AG04449 (cell line): ENCODE measurements around the gene CD93.

Source experiments
- CTCF ChIA-PET: fragments of 350-600 bp; formaldehyde crosslinking; extraction: SDS; loops from one replicate; lab custom pipeline; 2021; ENCODE audit warnings: antibody characterized with exemption; lab: Yijun Ruan, JAX
- POLR2A ChIA-PET: fragments of 400-600, 350-600 bp; formaldehyde crosslinking; extraction: SDS; loops from one replicate; lab custom pipeline; 2020; ENCODE audit warnings: antibody characterized with exemption, inconsistent platforms; lab: Yijun Ruan, JAX
- DNase-seq: peaks from one replicate; pipeline ENCODE4 v3.0.0-alpha.2; 2010; ENCODE audit warnings: low read depth, low spot score
- H3K4me3 ChIP-seq: 2 replicates; pipeline ENCODE4 v1.5.1; 2011; ENCODE audit warnings: low read depth, mild to moderate bottlenecking, control low read depth, low read length
- TF ChIP-seq, protein P1 (sequence below): IDR thresholded peaks from one replicate; pipeline ENCODE4 v1.5.1; 2011; ENCODE audit warnings: mild to moderate bottlenecking, moderate library complexity, low read length, control low read depth, inconsistent platforms; ENCODE audit not compliant: insufficient read depth; ENCODE audit errors: missing control alignments

Gene CD93

DNA sequence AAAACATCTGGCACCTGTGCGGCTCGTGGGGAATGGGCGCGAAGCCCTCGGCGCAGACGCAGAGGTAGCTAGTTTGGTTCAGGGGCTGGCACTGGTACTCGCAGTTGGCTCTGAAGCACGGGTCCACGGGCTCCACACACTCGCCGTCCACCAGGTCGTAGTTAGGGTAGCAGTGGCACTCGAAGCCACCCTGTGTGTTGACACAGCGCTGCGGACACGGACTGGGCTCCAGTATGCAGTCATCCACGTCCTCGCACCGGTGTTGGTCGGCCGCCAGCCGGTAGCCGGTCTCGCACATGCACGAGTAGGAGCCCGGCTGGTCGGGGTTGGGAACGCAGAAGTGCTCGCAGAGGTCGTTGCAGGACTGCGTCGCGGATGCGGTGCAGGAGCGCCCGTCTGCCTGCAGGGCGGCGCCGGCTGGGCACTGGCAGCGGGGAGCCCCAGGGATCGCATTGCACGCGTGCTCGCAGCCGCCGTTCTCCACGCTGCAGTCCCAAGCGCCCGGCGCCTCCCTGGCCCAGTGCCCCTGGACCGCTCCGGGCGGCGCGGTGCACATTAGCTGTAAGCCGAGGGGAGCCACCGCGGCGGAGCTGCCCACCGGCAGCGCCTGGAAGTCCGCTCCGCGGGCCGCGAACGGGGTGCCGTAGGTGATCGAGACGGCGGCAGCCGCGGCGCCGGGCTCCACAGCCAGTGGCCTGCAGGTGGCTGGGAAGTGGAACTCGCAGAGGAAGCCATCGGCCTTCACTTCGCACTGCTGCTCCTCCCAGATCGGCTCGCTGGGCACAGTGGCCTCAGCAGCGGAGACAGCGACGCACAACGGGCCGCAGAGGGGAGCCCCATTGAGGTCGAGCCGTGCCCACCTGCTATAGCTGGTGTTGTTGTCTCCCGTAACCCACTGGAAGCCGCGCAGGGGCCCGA is 37.6 kb downstream of the CD93 start:
- H3K4me3 ChIP-seq: peak overlapping the region; percentile 36
- TF ChIP-seq, protein P1, sequence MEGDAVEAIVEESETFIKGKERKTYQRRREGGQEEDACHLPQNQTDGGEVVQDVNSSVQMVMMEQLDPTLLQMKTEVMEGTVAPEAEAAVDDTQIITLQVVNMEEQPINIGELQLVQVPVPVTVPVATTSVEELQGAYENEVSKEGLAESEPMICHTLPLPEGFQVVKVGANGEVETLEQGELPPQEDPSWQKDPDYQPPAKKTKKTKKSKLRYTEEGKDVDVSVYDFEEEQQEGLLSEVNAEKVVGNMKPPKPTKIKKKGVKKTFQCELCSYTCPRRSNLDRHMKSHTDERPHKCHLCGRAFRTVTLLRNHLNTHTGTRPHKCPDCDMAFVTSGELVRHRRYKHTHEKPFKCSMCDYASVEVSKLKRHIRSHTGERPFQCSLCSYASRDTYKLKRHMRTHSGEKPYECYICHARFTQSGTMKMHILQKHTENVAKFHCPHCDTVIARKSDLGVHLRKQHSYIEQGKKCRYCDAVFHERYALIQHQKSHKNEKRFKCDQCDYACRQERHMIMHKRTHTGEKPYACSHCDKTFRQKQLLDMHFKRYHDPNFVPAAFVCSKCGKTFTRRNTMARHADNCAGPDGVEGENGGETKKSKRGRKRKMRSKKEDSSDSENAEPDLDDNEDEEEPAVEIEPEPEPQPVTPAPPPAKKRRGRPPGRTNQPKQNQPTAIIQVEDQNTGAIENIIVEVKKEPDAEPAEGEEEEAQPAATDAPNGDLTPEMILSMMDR: peak; percentile 55
- ChIA-PET POLR2A (no interaction called here), CTCF (interaction anchor here (1.1 to 5.0 kb wide), 4 partner anchors 13 to 291 kb away, joined by 3 to 50 read pairs (median 27); no protein-coding TSS in a partner anchor)
- DNase-seq: no peak

DNA sequence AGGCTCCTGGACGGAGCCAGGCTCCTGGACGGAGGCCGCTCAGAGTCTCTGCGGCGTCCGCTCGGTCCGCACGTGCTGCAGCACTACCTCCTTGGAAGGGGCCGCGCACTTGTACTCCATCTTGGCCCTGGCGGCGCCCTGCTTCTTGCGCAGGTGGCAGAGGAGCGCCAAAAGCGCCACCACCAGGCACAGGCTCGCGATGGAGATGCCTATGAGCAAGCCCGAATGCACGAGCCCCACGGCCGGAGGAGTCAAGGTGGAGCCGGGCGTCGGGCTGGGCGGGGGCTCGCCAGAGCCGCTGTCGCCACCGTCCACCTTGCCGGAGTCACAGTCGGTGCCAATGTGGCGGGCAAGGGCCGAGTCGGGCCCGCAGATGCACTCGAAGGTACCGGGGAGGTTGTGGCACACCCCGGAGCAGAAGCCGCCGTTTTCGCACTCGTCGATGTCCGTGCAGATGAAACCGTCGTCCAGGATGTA is 38.3 kb downstream of the CD93 start:
- no peak overlapping the region for H3K4me3 ChIP-seq
- ChIA-PET CTCF (interaction anchor here (0.7 to 1.1 kb wide), 3 partner anchors 156 to 361 kb away, joined by 3 read pairs; no protein-coding TSS in a partner anchor), POLR2A (no interaction called here)
- TF ChIP-seq, protein P1: no peak
- no peak for DNase-seq

DNA sequence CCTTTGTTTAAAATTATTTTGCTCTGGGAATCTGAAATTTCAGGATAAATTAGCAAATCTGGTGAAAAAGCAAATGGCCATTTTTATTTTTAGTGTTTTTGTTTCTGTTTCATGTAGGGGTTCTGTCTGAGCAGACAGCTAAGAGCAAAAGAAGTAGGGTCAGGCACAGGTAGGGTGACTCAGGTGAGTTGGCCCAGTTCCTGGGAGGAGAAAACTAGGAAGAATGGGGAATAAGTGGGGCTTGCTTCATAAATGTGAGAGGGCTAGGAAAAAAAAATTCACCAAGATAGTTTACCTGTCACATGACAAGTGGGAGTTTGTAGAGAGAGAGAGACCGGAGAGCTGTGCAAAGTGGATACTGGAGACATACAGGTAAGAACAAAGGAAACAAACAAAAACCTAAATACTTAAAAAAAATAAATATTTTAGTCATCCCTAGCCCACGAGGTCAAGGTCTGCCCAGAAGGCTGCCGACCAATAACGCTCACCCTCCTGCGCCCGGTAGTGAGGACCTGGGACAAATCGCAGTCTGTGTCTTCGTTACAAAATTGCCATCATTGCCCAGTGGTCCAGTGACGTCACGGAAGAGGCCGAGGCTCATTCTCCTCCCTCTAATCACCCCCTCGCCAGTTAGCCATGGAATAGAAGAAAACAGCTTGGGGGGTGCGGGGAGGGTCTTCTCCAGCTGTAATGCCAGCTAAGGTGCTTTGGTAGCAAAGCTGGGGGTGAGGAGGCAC is 39.0 kb downstream of the CD93 start:
- TF ChIP-seq, protein P1: no peak
- no peak for DNase-seq
- POLR2A ChIA-PET: no interaction called here
- H3K4me3 ChIP-seq: no peak overlapping the region
- CTCF ChIA-PET: interaction anchor here (0.7 to 1.1 kb wide), 4 partner anchors 156 to 361 kb away, joined by 3 read pairs; no protein-coding TSS in a partner anchor

DNA sequence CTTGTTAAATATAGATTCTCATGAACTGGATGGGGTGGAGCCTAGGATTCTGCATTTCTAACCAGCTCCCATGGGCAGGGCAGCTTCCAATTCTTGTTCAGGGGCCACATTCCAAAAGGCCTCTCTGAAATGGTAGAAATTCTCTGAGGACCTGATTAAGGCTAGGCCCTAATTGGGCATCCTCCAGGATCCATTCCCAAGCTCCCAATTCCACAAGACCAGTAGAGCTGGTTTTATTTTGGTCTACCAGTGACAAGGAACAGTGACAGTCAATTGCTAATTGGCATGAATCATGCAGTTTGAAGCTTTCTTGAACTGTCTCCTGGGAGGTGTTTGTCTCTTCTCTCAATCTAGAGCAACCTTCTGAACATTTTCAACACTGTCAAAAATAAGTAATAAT is 39.7 kb downstream of the CD93 start:
- no peak overlapping the region for H3K4me3 ChIP-seq
- DNase-seq: no peak
- CTCF ChIA-PET: interaction anchor here (0.7 to 0.9 kb wide), 2 partner anchors 16 to 294 kb away, joined by 3 read pairs; no protein-coding TSS in a partner anchor

DNA sequence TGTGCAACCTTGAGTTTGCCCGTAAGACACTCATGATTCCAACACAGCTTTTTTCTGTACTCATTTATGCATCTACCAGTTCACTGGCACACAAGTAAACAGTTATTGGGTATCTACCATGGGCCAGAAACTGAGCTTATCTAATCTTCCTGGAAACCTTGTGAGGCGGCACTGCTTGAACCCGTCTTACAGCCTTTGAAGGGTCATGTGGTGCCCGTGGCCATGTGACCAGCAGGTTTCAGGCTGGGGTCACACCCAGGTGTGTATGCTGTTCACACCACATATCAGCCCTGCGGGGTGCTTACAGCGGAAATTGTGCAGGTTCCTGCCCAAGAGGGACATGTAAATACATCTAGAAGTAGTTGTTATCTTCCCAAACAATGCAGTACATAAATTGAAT is 42.7 kb downstream of the CD93 start:
- no peak for DNase-seq
- H3K4me3 ChIP-seq: no peak overlapping the region
- TF ChIP-seq, protein P1: no peak
- ChIA-PET CTCF (interaction anchor here (1.0 kb wide), 1 partner anchor 297 kb away, joined by 3 read pairs; no protein-coding TSS in a partner anchor), POLR2A (no interaction called here)

More for the DNA sequence above, 39.7 kb downstream of the CD93 start:
- POLR2A ChIA-PET: no interaction called here
- TF ChIP-seq, protein P1: no peak

DNA sequence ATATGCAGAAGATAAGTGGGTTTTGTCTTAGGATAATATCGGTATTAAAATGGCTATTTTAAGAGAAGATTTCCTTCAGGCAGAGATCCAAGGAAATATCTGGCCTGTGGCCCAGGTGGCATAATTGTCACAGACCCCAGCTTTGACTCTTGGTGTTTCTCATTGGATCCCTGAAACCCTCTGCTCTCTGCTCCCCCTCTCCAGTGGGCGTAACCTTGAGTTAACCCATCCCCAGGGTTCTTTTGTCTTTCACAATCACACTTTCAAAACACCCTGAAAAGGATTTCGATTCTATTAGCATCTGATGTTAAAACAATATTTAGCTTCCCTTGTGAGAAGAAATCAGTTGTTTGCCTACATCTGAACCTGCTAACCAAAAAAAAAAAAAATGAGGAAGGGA is 43.9 kb downstream of the CD93 start:
- ChIA-PET POLR2A (no interaction called here), CTCF (no interaction called here)
- TF ChIP-seq, protein P1: no peak
- no peak overlapping the region for H3K4me3 ChIP-seq
- DNase-seq: no peak
